NOMO-1 treated with dmso at 0.1 percent for 144 hours (cell line): ENCODE measurements around the gene KCNIP1.

Source experiments
- DNase-seq: peaks from one replicate; lab custom pipeline; 2025; ENCODE audit not compliant: unreplicated experiment; lab: John Stamatoyannopoulos, UW

KCNIP1 gene

DNA sequence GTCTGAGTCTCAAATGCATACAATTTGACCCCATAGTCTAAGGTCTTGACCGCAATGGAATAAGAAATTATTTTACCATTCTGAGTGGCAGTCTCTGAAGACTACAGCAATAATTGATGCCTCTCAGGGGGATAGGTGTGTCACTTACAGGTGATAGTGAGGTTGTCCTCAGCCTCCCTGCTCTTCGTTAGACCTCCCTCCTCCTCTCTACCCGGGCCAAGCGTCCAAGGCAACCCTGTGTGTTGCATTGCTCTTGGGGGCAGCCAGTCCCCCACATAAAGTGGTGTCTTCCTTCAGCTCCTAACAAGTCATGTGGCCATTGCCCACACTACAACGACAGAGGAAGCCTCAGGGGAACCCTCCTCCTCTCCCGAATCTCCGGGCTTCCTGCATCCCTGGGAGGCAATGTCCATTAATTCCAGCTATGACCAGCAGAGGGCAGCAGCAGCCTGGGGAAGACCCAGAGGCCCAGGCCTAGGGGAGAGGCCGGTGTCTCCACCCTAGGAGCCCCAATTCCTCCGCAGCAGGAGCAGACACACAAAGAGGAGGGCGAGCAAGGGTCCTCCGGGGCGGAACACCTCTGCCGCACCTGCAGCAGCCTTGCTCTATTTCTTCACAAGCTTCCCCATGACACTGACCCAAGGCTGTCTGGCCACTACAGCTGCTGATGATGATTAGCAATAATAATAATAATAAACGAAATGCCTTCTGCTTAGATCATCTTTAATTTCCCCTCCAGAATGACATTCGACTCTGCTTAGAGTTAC lies 134.8 kb downstream of the KCNIP1 start:
- peak; percentile 47 for DNase-seq

- DNase-seq, result no peak
Observed at GRCh38 chr5:170639221-170639925, 135.6 kb downstream of the KCNIP1 start.

GRCh38 chr5:170640731-170641588 lies 137.1 kb downstream of the KCNIP1 start:
- DNase-seq, result no peak

DNA sequence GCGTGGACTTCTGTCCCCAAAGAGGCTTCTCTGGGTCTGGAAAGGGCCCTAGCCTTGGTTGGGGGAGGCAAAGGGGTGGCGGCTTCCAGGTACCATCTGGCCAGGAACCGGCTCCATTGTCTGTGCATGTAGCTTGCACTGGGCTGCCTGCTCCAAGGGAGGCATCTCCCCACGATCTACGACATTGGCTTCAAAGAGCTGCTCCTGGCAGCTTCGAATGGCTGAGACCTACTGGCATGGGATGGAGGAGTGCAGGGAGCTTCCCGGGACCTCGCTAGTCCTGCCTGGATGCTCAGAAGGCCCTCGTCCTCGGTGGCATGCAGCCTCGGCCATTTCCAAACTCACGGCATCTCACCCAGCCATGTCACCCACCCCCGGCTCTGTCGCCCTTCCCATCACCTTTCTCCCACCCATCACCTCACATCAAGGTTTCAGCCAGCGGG lies 137.8 kb downstream of the KCNIP1 start:
- no peak for DNase-seq

DNA sequence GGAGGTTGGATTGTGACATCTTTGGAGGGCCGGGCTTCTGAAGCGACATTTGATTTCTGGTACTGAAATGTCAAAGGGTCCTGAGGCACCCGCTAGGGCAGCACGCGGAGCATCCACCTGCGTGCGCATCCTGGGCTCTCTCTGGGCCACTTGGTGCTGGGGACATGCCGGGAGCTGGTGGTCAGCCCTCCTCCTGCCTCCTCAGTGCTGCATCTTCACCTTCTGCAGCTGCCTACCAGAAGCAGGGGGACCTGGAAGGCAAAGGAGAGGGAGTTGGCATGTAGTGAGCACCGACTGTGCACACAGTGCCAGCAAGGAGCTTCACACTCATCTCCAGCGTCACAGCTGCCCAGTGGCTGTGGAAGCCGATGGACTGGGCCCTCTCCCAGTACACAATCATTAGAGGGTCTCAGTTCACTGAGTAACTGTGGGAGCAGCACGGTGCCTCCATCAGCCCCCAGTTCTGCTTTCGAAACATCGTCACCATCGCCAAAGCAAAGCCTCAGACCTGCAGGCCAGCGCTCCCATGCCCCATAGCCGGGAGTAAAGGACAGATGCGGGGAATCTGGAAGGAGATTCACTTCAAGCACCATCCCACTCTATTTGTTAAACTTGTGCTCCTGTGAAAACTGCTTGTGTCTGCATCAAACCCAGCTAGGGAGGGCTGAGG lies 138.4 kb downstream of the KCNIP1 start:
- DNase-seq, result no peak

DNA sequence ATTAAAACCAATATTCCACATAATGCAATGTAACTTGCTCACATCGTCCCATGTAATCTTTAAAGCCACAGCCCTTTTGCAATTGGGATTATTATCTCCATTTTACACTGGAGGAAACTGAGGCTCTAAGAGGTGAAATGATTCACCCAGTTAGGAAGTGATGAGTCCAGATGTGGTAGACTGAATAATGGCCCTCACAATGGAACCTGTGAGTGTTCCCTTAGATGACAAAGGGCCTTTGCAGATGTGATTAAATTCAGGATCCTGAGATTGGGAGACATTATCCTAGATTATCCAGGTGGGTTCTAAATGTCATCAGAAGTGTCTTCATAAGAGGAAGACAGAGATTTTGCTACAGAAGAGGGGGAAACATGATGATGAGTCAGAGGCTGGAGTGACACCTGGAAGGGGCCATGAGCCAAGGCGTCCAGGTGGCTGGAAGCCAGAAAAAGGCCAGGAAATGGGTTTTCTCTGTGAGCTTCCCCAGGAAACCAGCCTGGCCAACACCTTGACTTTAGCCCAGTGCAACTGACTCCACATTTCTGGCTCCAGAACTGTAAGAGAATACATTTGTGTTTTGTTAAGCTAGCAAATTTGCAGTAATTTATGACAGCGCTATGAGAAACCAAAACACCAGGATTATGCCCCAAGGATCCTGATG lies 139.1 kb downstream of the KCNIP1 start:
- DNase-seq, result no peak

DNA sequence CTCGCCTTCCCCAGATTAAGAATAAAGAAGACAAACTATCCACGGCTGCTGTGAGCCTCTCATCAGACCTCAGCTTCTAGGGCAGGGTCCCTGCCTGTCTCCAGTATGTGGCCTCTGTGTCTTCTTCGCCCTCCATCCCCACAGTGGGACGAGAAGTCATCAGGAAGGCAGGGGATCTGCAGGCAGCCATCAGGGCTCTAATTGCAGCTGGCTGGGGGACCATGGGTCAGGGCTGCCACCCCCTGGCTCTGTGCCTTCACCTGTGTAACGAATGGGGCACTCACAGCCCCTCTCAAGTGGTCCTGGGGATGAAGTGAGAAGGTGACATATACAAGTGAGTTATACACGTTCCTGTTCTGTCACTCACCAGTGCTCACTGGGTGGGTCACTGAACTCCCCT lies 139.8 kb downstream of the KCNIP1 start:
- DNase-seq, result no peak

- DNase-seq, result no peak
Observed at GRCh38 chr5:170644501-170644900, 140.7 kb downstream of the KCNIP1 start.

DNA sequence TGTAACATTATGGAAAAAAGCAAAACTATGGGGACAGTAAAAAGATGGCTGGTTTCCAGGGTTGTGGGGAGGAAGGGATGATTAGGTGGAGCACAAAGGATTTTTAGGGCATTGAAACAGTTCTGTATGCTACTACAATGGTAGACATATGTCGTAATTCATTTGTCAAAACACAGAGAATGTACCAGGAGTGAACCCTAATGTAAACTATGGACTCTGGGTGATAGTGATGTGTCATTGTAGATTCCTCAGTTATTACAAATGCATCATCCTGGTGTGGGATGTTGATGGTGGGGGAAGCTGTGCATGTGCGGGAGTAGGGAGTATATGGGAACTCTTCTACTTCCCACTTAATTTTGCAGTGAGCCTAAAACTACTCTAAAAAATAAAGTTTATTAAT lies 144.7 kb downstream of the KCNIP1 start:
- no peak for DNase-seq

- DNase-seq, result no peak
Observed at GRCh38 chr5:170650850-170651249, 147.0 kb downstream of the KCNIP1 start.

GRCh38 chr5:170651604-170652277 lies 147.9 kb downstream of the KCNIP1 start:
- DNase-seq, result no peak

GRCh38 chr5:170655476-170655875 lies 151.7 kb downstream of the KCNIP1 start:
- no peak for DNase-seq

DNA sequence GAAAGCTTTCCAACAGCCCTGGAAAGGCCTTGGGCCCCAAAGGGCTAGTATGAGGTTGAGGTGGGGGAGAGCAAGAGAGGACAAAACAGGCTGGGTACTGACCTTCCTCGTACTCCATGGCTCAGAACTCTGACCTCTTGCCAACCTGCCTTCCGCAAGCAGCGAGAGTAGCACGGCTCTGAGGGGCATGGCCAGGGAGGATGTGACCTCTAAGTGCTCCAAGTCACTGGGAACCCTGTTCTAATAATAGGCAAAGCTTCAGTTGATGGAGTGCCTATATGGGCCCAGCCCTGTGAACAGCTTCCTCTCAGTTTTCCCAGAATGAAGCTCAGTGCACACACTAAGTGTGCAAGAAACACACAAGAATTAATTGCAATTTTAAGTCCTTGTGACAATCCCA lies 152.1 kb downstream of the KCNIP1 start:
- no peak for DNase-seq

- no peak for DNase-seq
Observed at GRCh38 chr5:170656346-170656745, 152.5 kb downstream of the KCNIP1 start.

GRCh38 chr5:170660531-170660930 lies 156.7 kb downstream of the KCNIP1 start:
- no peak for DNase-seq

DNA sequence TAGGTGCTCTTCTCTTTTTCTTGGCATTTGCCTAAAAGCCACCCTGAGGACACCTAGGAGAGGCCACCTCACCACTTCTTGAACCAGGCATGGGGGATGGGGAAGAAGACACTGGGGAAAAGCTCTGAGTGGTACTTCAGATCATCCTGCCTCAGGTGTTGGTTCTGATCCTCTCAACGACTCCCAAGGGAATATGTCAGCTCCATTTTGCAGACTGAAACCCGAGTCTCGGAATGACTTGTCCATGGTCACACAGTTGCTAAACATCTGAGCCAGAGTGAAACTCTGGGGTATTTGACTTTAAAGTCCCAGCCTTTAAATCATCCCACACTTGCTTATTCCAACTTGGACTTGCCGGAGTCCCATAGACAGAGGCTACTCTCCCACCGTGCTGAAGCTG lies 159.1 kb downstream of the KCNIP1 start:
- DNase-seq, result no peak

DNA sequence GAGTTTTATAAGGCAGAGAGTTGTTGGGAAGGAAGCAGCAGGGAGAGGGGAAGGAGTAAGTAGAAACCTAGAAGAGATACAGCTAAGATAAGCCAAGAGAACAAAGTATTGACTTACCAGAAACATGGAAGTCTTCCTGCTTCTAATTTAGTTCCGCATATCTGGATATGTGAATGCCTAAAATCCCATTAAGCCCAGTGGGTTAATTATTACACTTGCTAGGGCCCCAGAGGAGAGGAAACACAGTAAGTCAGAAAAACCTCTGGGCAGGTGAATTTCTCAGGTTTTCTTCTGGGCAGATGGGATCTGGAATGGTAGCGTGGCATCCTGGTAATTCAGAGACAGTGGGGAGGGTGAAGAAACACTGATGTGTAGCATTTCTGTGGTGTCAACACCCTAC lies 175.0 kb downstream of the KCNIP1 start:
- DNase-seq, result no peak

DNA sequence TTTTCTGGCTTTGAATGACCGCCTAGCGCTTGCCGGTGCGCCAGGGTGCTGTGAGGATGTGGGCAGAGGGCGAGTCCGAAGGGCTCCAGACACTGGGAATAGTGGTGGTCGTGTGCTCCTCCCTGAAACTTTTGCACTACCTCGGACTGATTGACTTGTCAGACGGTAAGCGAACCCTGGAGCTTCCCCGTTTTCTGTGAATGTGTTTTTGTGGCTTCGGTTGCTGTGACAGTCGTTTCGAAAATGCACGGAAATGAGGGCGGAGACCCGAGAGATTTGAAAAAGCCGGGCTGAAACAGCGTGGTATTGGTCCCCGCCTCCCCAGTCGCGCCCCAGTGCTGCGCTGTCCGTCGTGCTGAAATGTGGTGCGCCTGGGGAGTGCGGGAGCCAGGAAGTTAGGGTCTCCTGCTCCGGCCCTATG lies 177.2 kb downstream of the KCNIP1 start:
- peak; percentile 87 for DNase-seq

DNA sequence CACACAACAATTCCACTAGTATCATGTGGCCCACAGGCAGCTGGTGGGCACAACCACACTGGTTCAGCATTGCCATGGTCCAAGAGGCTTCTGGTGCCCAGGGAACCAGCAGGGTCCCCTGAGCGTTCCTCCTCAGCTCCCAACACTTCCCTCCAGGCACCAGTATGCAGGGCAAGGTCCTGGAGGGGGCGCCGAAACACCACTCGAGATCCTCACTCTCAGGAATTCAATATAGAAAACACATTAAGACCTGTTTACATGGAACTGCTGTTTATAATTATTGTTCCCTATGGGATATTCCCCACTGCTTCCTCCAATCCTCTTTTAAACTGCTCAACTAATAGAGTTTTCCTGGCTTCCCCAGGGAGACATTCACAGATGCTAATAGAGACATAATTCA lies 187.8 kb downstream of the KCNIP1 start:
- DNase-seq, result no peak

DNA sequence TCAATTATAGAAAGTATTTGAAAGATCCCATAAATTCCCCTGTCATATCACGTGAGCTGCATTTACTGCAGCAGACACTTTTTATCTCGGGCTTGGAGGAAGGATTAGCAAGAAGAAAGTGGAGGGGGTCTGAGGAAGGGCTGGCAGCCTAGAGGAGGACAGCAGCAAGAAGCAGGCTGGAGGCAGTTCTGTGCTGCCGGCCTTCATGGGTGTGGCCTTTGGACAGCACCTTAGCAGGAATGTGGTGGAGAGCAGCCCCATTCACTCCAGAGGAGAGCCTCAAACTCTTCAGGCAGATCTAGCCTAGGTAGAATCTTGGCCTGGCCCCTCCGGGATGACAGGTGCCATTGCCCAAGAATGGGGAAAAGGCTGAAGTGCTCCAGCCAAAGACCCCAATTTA lies 189.9 kb downstream of the KCNIP1 start:
- no peak for DNase-seq
